Measurements from ENCODE around the gene PEX6. TPM values are rescaled to one million over a fixed set of nuclear protein-coding genes. Genes with fewer than 3 reads are reported as not detected.

The PEX6 gene
- total RNA-seq: 13.3 and 26.4 TPM in 2 replicates

GRCh38 chr6:42978839-42979522, at the start of gene PEX6:
Gene PEX6 (minus strand): TSS chr6:42979181. CDS start chr6:42979150, 31 bp downstream.

GRCh38 chr6:43021270-43022047, 42.5 kb upstream of the PEX6 start, which contains the start of gene RRP36:
Gene RRP36 (plus strand): TSS chr6:43021623. CDS start chr6:43021655, 32 bp downstream.

GRCh38 chr6:43013843-43014433, 35.0 kb upstream of the PEX6 start, which contains the start of the genes KLHDC3 and MEA1:
Gene KLHDC3 (plus strand): TSS chr6:43014249. CDS start chr6:43017193, 2,944 bp downstream.
Gene MEA1 (minus strand): TSS chr6:43013946. CDS start chr6:43013813, 133 bp downstream.

GRCh38 chr6:42984001-42984923, 5.3 kb upstream of the PEX6 start, which contains the start of gene PPP2R5D:
Gene PPP2R5D (plus strand): TSS chr6:42984570. CDS start chr6:42984678, 108 bp downstream.

GRCh38 chr6:42960243-42961019, 18.6 kb downstream of the PEX6 start, which contains the start of gene GNMT:
Gene GNMT (plus strand): TSS chr6:42960754. CDS start chr6:42960768, 14 bp downstream.

GRCh38 chr6:42928986-42929820, 49.8 kb downstream of the PEX6 start, which contains the start of gene CNPY3:
Gene CNPY3 (plus strand): TSS chr6:42929480. CDS start chr6:42929571, 91 bp downstream.

GRCh38 chr6:42915732-42916131, 63.2 kb downstream of the PEX6 start, which contains the start of gene PTCRA:
Gene PTCRA (plus strand): TSS chr6:42916053. CDS start chr6:42916070, 17 bp downstream.

Other genes starting within 250 kb of the PEX6 start
- gene TBCC, start 233.1 kb downstream of the PEX6 start, total RNA-seq: 42.1 and 45.8 TPM in 2 replicates
- gene BICRAL, start 197.1 kb downstream of the PEX6 start, total RNA-seq: 1.5 and 2.3 TPM in 2 replicates
- 175 and 204 TPM in 2 replicates for gene RPL7L1, start 99.6 kb downstream of the PEX6 start, total RNA-seq
- gene PTCRA, start 63.1 kb downstream of the PEX6 start, total RNA-seq: not detected in 2 replicates
- gene CNPY3, start 49.7 kb downstream of the PEX6 start, total RNA-seq: 25.7 and 52.1 TPM in 2 replicates
- not detected in 2 replicates for gene GNMT, start 18.4 kb downstream of the PEX6 start, total RNA-seq
- 27.7 and 31.2 TPM in 2 replicates for gene PPP2R5D, start 5.4 kb upstream of the PEX6 start, total RNA-seq
- 61.7 and 72.5 TPM in 2 replicates for gene MEA1, start 34.8 kb upstream of the PEX6 start, total RNA-seq
- gene KLHDC3, start 35.1 kb upstream of the PEX6 start, total RNA-seq: 129 and 140 TPM in 2 replicates
- 117 and 139 TPM in 2 replicates for gene RRP36, start 42.4 kb upstream of the PEX6 start, total RNA-seq
- gene CUL7, start 74.7 kb upstream of the PEX6 start, total RNA-seq: 25.8 and 26.6 TPM in 2 replicates
- 26.0 and 28.9 TPM in 2 replicates for gene MRPL2, start 80.3 kb upstream of the PEX6 start, total RNA-seq
- gene KLC4, start 80.5 kb upstream of the PEX6 start, total RNA-seq: 16.6 and 17.8 TPM in 2 replicates
- gene PTK7, start 97.1 kb upstream of the PEX6 start, total RNA-seq: 36.9 and 42.9 TPM in 2 replicates
- 16.6 and 20.5 TPM in 2 replicates for gene SRF, start 192.1 kb upstream of the PEX6 start, total RNA-seq
- 16.6 and 24.0 TPM in 2 replicates for gene CUL9, start 203.0 kb upstream of the PEX6 start, total RNA-seq

Measured in epithelial cell of umbilical artery (primary cell).